K562 (cell line): ENCODE measurements around the gene PPP1R15A. TPM values are rescaled to one million over a fixed set of nuclear protein-coding genes. Genes with fewer than 3 reads are reported as not detected.

Source experiments
- CHD1 ChIP-seq: fragments of 200-600 bp; sonication (generic); IDR thresholded peaks from one replicate; pipeline ENCODE4 v1.6.1; 2012; ENCODE audit warnings: mild to moderate bottlenecking, moderate library complexity, low read length, inconsistent platforms
- DIDO1 ChIP-seq: fragments of 450-650 bp; IDR thresholded peaks from 2 replicates; pipeline ENCODE4 v1.6.1; 2016; ENCODE audit warnings: low read depth, missing biosample characterization, missing genetic modification characterization
- ELF2 ChIP-seq: fragments of 250-450 bp; sonication (Bioruptor Pico); IDR thresholded peaks from 2 replicates; pipeline ENCODE4 v1.5.0; 2021; ENCODE audit warnings: mild to moderate bottlenecking
- HDAC6 ChIP-seq: IDR thresholded peaks from 2 replicates; pipeline ENCODE4 v1.6.1; 2012; ENCODE audit warnings: low read depth, mild to moderate bottlenecking, control low read depth, inconsistent platforms, low read length, moderate library complexity
- HNRNPH1 ChIP-seq: fragments of 200-400 bp; formaldehyde crosslinking; optimal IDR thresholded peaks from 2 replicates; pipeline ENCODE3; 2017; ENCODE audit warnings: low read depth, mild to moderate bottlenecking, low read length, moderate library complexity
- HNRNPUL1 ChIP-seq: fragments of 200-400 bp; formaldehyde crosslinking; IDR thresholded peaks from 2 replicates; pipeline ENCODE4 v1.6.1; 2017; ENCODE audit warnings: low read length
- HOXB6 ChIP-seq: fragments of 250-450 bp; sonication (Bioruptor Pico); IDR thresholded peaks from 2 replicates; pipeline ENCODE4 v1.5.1; 2022; ENCODE audit warnings: mild to moderate bottlenecking, borderline replicate concordance
- NBN ChIP-seq: fragments of 450-650 bp; IDR thresholded peaks from 2 replicates; pipeline ENCODE4 v1.6.1; 2016; ENCODE audit warnings: low read depth, mild to moderate bottlenecking
- NCOA1 ChIP-seq: fragments of 450-650 bp; IDR thresholded peaks from 2 replicates; pipeline ENCODE4 v1.6.1; 2016; ENCODE audit warnings: low read depth
- NR2F6 ChIP-seq: fragments of 450-650 bp; formaldehyde crosslinking; IDR thresholded peaks from 2 replicates; pipeline ENCODE4 v1.4.0; 2020; ENCODE audit warnings: mild to moderate bottlenecking
- POLR2A ChIP-seq: fragments of 450-650 bp; conservative IDR thresholded peaks from 2 replicates; pipeline ENCODE4 v1.6.1; 2016
- RNF2 ChIP-seq: sonication (generic); IDR thresholded peaks from 2 replicates; pipeline ENCODE4 v1.6.1; 2016
- RREB1 ChIP-seq: fragments of 250-450 bp; sonication (Bioruptor Pico); IDR thresholded peaks from 2 replicates; pipeline ENCODE4 v1.4.0; 2020
- SMAD4 ChIP-seq: fragments of 250-450 bp; sonication (Bioruptor Pico); conservative IDR thresholded peaks from 2 replicates; pipeline ENCODE4 v1.8.0; 2021; ENCODE audit warnings: inconsistent platforms, mild to moderate bottlenecking, moderate library complexity
- SMARCA5 ChIP-seq: fragments of 450-650 bp; IDR thresholded peaks from 2 replicates; pipeline ENCODE4 v1.6.1; 2016
- TAF7 ChIP-seq: fragments of 450-650 bp; IDR thresholded peaks from 2 replicates; pipeline ENCODE4 v1.6.1; 2016; ENCODE audit warnings: missing genetic modification characterization, missing compliant biosample characterization
- THRB ChIP-seq: fragments of 450-650 bp; formaldehyde crosslinking; conservative IDR thresholded peaks from 2 replicates; pipeline ENCODE4 v1.4.0; 2022; ENCODE audit warnings: mild to moderate bottlenecking, missing genetic modification characterization
- TSC22D4 ChIP-seq: fragments of 450-650 bp; IDR thresholded peaks from 2 replicates; pipeline ENCODE4 v1.6.1; 2016; ENCODE audit warnings: missing genetic modification characterization, missing biosample characterization, control low read depth
- ZFP1 ChIP-seq: fragments of 450-650 bp; formaldehyde crosslinking; IDR thresholded peaks from 2 replicates; pipeline ENCODE4 v1.4.0; 2020; ENCODE audit warnings: mild to moderate bottlenecking, mixed read lengths
- ZFPM2 ChIP-seq: fragments of 250-450 bp; sonication (Bioruptor Pico); IDR thresholded peaks from 2 replicates; pipeline ENCODE4 v1.5.1; 2022; ENCODE audit warnings: mild to moderate bottlenecking
- ZNF395 ChIP-seq: fragments of 200-800 bp; sonication (Bioruptor generic); IDR thresholded peaks from 2 replicates; pipeline ENCODE4 v1.6.1; 2017; ENCODE audit warnings: missing genetic modification characterization, missing compliant biosample characterization
- ZNF445 ChIP-seq: fragments of 250-450 bp; sonication (Bioruptor Pico); IDR thresholded peaks from 2 replicates; pipeline ENCODE4 v1.4.0; 2020; ENCODE audit warnings: low read depth, mild to moderate bottlenecking, moderate library complexity
- polyA plus RNA-seq, 8 experiments: library from polyadenylated mRNA; depleted of rRNA in 4 of 8; stranded (reverse) in 5 of 8; unstranded in 3 of 8; fragments of >200 nt; fragmentation: Nextera tagmentation in 2 of 8; fragmentation: Illumina TruSeq in 1 of 8; extraction: Ambion mirVana in 2 of 8; extraction: Trizol in 1 of 8; gene quantifications; 2 replicates each; pipeline versions ENCODE4 v1.2.1 to v1.2.3, GENCODE V29; 2011 to 2014; ENCODE audit warnings: inconsistent platforms in 1 of 8, missing spikeins in 1 of 8
- total RNA-seq, 7 experiments: library from RNA; depleted of rRNA in 6 of 7; stranded (reverse); fragments of >200 nt in 6 of 7; fragmentation: Illumina TruSeq in 2 of 7; extraction: Trizol in 2 of 7; gene quantifications; 2 replicates each; pipeline versions ENCODE4 v1.2.1 to v1.2.3, GENCODE V29; 2011 to 2021; ENCODE audit warnings: low replicate concordance in 1 of 7

The PPP1R15A gene
- total and polyA plus RNA-seq, 9 of the 15 experiments (the other 6 are each of a cell fraction or from before 2014, with no cell fraction given), result 0.42 to 73.7 (median 44.0) TPM

- TF ChIP-seq RREB1 (CRISPR knock-in tag) (no peak), RNF2 (no peak), ZFPM2 (CRISPR knock-in tag) (no peak), NCOA1 (0 out of 2 replicates have a peak, but pooled peaks have one; percentile 54), HOXB6 (CRISPR knock-in tag) (no peak), TAF7 (no peak; the same call in 1 of the 2 replicates), ELF2 (CRISPR knock-in tag) (no peak), THRB (peak; percentile 68), ZNF445 (CRISPR knock-in tag) (no peak), HDAC6 (no peak), HNRNPUL1 (no peak), HNRNPH1 (no peak), SMAD4 (CRISPR knock-in tag) (no peak), ZFP1 (CRISPR knock-in tag) (no peak), ZNF395 (no peak), NR2F6 (CRISPR knock-in tag) (no peak), POLR2A (peak; percentile 55), NBN (peak; percentile 80; the same call in 1 of the 2 replicates), DIDO1 (tag) (peak; percentile 47; the same call in 1 of the 2 replicates), TSC22D4 (tag) (0 out of 2 replicates have a peak, but pooled peaks have one; percentile 80), SMARCA5 (peak; percentile 78; the same call in 1 of the 2 replicates), CHD1 (no peak)
Measured at GRCh38 chr19:48868114-48868886, 3.9 kb upstream of the PPP1R15A start, which contains the start of gene PLEKHA4 (continued).
